DND-41 (cell line): ENCODE data around the gene MAN1A1.

Experiments used
- CTCF ChIP-seq: IDR thresholded peaks from 2 replicates; pipeline ENCODE4 v1.5.1; 2012; ENCODE audit warnings: borderline replicate concordance, low read length, moderate library complexity, mild to moderate bottlenecking; ENCODE audit not compliant: poor library complexity, severe bottlenecking; ENCODE audit errors: extremely low read depth
- EZH2 ChIP-seq: IDR thresholded peaks from 3 replicates; pipeline ENCODE4 v1.6.1; 2012; ENCODE audit warnings: borderline replicate concordance, low read depth, mild to moderate bottlenecking, moderate library complexity, low read length, inconsistent platforms; ENCODE audit not compliant: severe bottlenecking

GRCh38 chr6:119233312-119233984 lies 116.1 kb downstream of the MAN1A1 start:
- no peak for TF ChIP-seq CTCF
- no peak for TF ChIP-seq EZH2
